IMR-90 (cell line): Measurements from ENCODE around the gene TTLL12. TPM values are rescaled to one million over a fixed set of nuclear protein-coding genes. Genes with fewer than 3 reads are reported as not detected.

Source experiments
- ATAC-seq: fragments of 200-7000 bp; cut with Tn5 transposase; 2 replicates; pipeline ENCODE4 v1.9.1; 2020; ENCODE audit warnings: low read depth, mild to moderate bottlenecking, moderate library complexity
- BruUV-seq: library from RNA; stranded (reverse); fragments of 400-500 nt; replicated peaks from 2 replicates; lab custom pipeline; 2021; lab: Mats Ljungman, UMichigan
- CTCF ChIA-PET: fragments of 300-600 bp; formaldehyde crosslinking; extraction: SDS; loops from one replicate; lab custom pipeline; 2021; ENCODE audit warnings: antibody characterized with exemption; lab: Yijun Ruan, JAX
- POLR2A ChIA-PET: fragments of 300-600 bp; sonication (Branson Sonifier 250); formaldehyde crosslinking; loops from one replicate; lab custom pipeline; 2022; ENCODE audit warnings: antibody characterized with exemption; ENCODE audit not compliant: unreplicated experiment; lab: Charles Lee
- DNase-seq: peaks from one replicate; pipeline ENCODE4 v3.0.0; 2013
- H2AFZ ChIP-seq: replicated peaks from 2 replicates; pipeline ENCODE3; 2013; ENCODE audit warnings: low read length, mild to moderate bottlenecking; ENCODE audit not compliant: poor library complexity
- H2AK5ac ChIP-seq: 2 replicates; pipeline ENCODE4 v1.6.1; 2013; ENCODE audit warnings: low read depth, low read length, inconsistent platforms
- H2AK9ac ChIP-seq: replicated peaks from 2 replicates; pipeline ENCODE3; 2013; ENCODE audit warnings: mild to moderate bottlenecking, low read depth, low read length, moderate library complexity; ENCODE audit not compliant: poor library complexity
- H2BK120ac ChIP-seq: 2 replicates; pipeline ENCODE4 v1.6.1; 2013; ENCODE audit warnings: low read depth, low read length, inconsistent platforms
- H2BK15ac ChIP-seq: 3 replicates; pipeline ENCODE4 v1.6.1; 2013; ENCODE audit warnings: low read depth, low read length, inconsistent platforms
- H2BK20ac ChIP-seq: 2 replicates; pipeline ENCODE4 v1.6.1; 2013; ENCODE audit warnings: low read depth, mild to moderate bottlenecking, inconsistent platforms, low read length, moderate library complexity
- H2BK5ac ChIP-seq: 2 replicates; pipeline ENCODE4 v1.6.1; 2013; ENCODE audit warnings: mild to moderate bottlenecking, low read depth, low read length, inconsistent platforms; ENCODE audit not compliant: poor library complexity, severe bottlenecking
- H3K14ac ChIP-seq: replicated peaks from 2 replicates; pipeline ENCODE4 v1.6.1; 2013; ENCODE audit warnings: low read depth, low read length, inconsistent platforms
- H3K18ac ChIP-seq: 2 replicates; pipeline ENCODE4 v1.6.1; 2013; ENCODE audit warnings: low read depth, low read length, control low read depth
- H3K23ac ChIP-seq: 2 replicates; pipeline ENCODE4 v1.6.1; 2013; ENCODE audit warnings: low read depth, low read length, inconsistent platforms
- H3K27ac ChIP-seq: 2 replicates; pipeline ENCODE4 v1.5.1; 2013; ENCODE audit warnings: mild to moderate bottlenecking, control low read depth, low read length; ENCODE audit not compliant: insufficient read depth
- H3K27me3 ChIP-seq: 2 replicates; pipeline ENCODE4 v1.6.1; 2013; ENCODE audit warnings: low read length; ENCODE audit not compliant: control insufficient read depth, insufficient read depth
- H3K36me3 ChIP-seq: 2 replicates; pipeline ENCODE4 v1.6.1; 2013; ENCODE audit warnings: low read length, mixed read lengths; ENCODE audit not compliant: control insufficient read depth, insufficient read depth
- H3K4ac ChIP-seq: 2 replicates; pipeline ENCODE4 v1.6.1; 2013; ENCODE audit warnings: low read depth, low read length, inconsistent platforms
- H3K4me1 ChIP-seq: 2 replicates; pipeline ENCODE4 v1.6.1; 2013; ENCODE audit warnings: low read length, mixed read lengths; ENCODE audit not compliant: control insufficient read depth, insufficient read depth
- H3K4me2 ChIP-seq: 2 replicates; pipeline ENCODE4 v1.6.1; 2013; ENCODE audit warnings: low read depth, mild to moderate bottlenecking, control low read depth, low read length, moderate library complexity
- H3K4me3 ChIP-seq: 2 replicates; pipeline ENCODE4 v1.5.1; 2013; ENCODE audit warnings: low read depth, mild to moderate bottlenecking, control low read depth, low read length, moderate library complexity; ENCODE audit not compliant: insufficient read depth
- H3K56ac ChIP-seq: 2 replicates; pipeline ENCODE4 v1.6.1; 2013; ENCODE audit warnings: low read length, inconsistent platforms; ENCODE audit not compliant: insufficient read depth; ENCODE audit errors: extremely low read depth
- H3K79me1 ChIP-seq, 2 experiments: 2 replicates each; pipeline ENCODE4 v1.6.1; 2013; ENCODE audit warnings: low read length in 2 of 2, inconsistent platforms in 1 of 2, low read depth in 1 of 2
- H3K9ac ChIP-seq: 2 replicates; pipeline ENCODE4 v1.6.1; 2013; ENCODE audit warnings: low read depth, low read length, control low read depth
- H3K9me1 ChIP-seq: 2 replicates; pipeline ENCODE4 v1.6.1; 2013; ENCODE audit warnings: low read length, inconsistent platforms; ENCODE audit not compliant: insufficient read depth
- H3K9me3 ChIP-seq: 2 replicates; pipeline ENCODE4 v1.6.1; 2013; ENCODE audit warnings: low read length; ENCODE audit not compliant: control insufficient read depth, insufficient read depth
- H4K20me1 ChIP-seq: 2 replicates; pipeline ENCODE4 v1.6.1; 2013; ENCODE audit warnings: low read length, inconsistent platforms; ENCODE audit not compliant: insufficient read depth
- H4K5ac ChIP-seq: 2 replicates; pipeline ENCODE4 v1.6.1; 2013; ENCODE audit warnings: mild to moderate bottlenecking, low read depth, low read length, control low read depth
- H4K8ac ChIP-seq, 2 experiments: 2 replicates each; pipeline ENCODE4 v1.6.1; 2013; ENCODE audit warnings: low read depth in 2 of 2, low read length in 2 of 2, control low read depth in 1 of 2, inconsistent platforms in 1 of 2
- H4K91ac ChIP-seq: 2 replicates; pipeline ENCODE4 v1.6.1; 2013; ENCODE audit warnings: low read depth, low read length, inconsistent platforms; ENCODE audit not compliant: insufficient read depth
- MXI1 ChIP-seq: IDR thresholded peaks from 2 replicates; pipeline ENCODE4 v1.6.1; 2012; ENCODE audit warnings: low read depth, mild to moderate bottlenecking, low read length, moderate library complexity, borderline replicate concordance
- SMC3 ChIP-seq: fragments of 150-350 bp; IDR thresholded peaks from 2 replicates; pipeline ENCODE4 v1.6.1; 2016; ENCODE audit warnings: low read depth, mild to moderate bottlenecking, antibody characterized with exemption, low read length, moderate library complexity
- WGBS, 2 experiments: methylation state at CpG; one replicate each; pipeline versions ENCODE4 v1.1.5 to v1.1.7; 2013; ENCODE audit warnings: missing lambda C conversion rate in 2 of 2; ENCODE audit not compliant: insufficient read length in 1 of 2; ENCODE audit errors: extremely low coverage in 2 of 2; 5-methylcytosine and 5-hydroxymethylcytosine counted together
- dilution Hi-C: fragments of 300-500 bp; cut with HindIII; formaldehyde crosslinking; loops from one replicate; pipeline ENCODE4 v1.14.3; 2018; ENCODE audit warnings: low sequenced_read_pairs; ENCODE audit not compliant: unreplicated experiment
- in situ Hi-C: fragments of 300-500 bp; cut with MboI; formaldehyde crosslinking; loops from 3 replicates; pipeline ENCODE4 v1.14.3; 2019; ENCODE audit warnings: low sequenced_read_pairs, inconsistent platforms, mixed read lengths
- intact Hi-C: fragments of 100-400 bp; cut with micrococcal nuclease; formaldehyde crosslinking; loops from 2 replicates; pipeline ENCODE4 v1.10.0; 2022
- polyA plus RNA-seq, 3 experiments: library from polyadenylated mRNA; depleted of rRNA; stranded (reverse); fragments of >200 nt; gene quantifications; 2 replicates each; pipeline ENCODE4 v1.2.3, GENCODE V29; 2012; ENCODE audit warnings: low replicate concordance in 1 of 3
- total RNA-seq: library from RNA; depleted of rRNA; stranded (reverse); fragments of >200 nt; gene quantifications from 2 replicates; pipeline ENCODE4 v1.2.3, GENCODE V29; 2012

The TTLL12 gene
- total and polyA plus RNA-seq, 2 of the 4 experiments (the other 2 are of a cell fraction) = 20.9 to 30.1 TPM

GRCh38 chr22:43176090-43176489 is 10.8 kb downstream of the TTLL12 start:
- WGBS, 2 experiments = 100% methylated on average over 2 of the region's 15 CpGs; no CpG with 5 or more reads in 1 of the 2 experiments
- Histone ChIP-seq H3K79me1 (peaks cover 0 to 2% of the 10 kb centered on the region in 2 experiments; a peak in 1 of 4 replicates), H4K20me1 (no peaks in the 10 kb centered on the region; the same call in 1 of the 2 replicates), H3K4ac (no peak overlapping the region), H3K36me3 (peaks cover 50% of the 10 kb centered on the region), H3K9me3 (no peaks in the 10 kb centered on the region), H2BK15ac (no peak overlapping the region), H4K91ac (no peak overlapping the region), H2BK20ac (no peak overlapping the region), H3K18ac (no peak overlapping the region), H2BK5ac (no peak overlapping the region), H2AFZ (no peak overlapping the region), H4K5ac (no peak overlapping the region), H3K4me3 (no peak overlapping the region), H3K56ac (no peak overlapping the region), H3K9me1 (no peaks in the 10 kb centered on the region; the same call in 1 of the 2 replicates), H3K27me3 (no peaks in the 10 kb centered on the region), H3K9ac (no peak overlapping the region), H3K23ac (no peak overlapping the region), H2BK120ac (no peak overlapping the region), H2AK9ac (no peak overlapping the region), H3K14ac (no peak overlapping the region), H3K27ac (no peak overlapping the region), H4K8ac (no peak overlapping the region), H2AK5ac (no peak overlapping the region), H3K4me1 (no peaks in the 10 kb centered on the region), H3K4me2 (no peak overlapping the region)
- DNase-seq = no peak
- dilution Hi-C loops = no loop called here
- intact Hi-C loops = no loop called here
- BruUV-seq = no TSS peak
- POLR2A ChIA-PET = no interaction called here
- TF ChIP-seq MXI1 (no peak), SMC3 (no peak)
- CTCF ChIA-PET = interaction anchor here (0.8 kb wide), 1 partner anchor 13 kb away, joined by 3 read pairs; no protein-coding TSS in a partner anchor
- no peak for ATAC-seq
- in situ Hi-C loops = no loop called here
